GOT3 (cell line): Measurements from ENCODE around the gene ZFYVE9.
"Not testable (repeated sequence)": the region's sequence is repeated elsewhere in the genome, so short reads cannot be mapped to it uniquely, and the experiment has no call there.

Experiments
- DNase-seq: peaks from one replicate; lab custom pipeline; 2025; ENCODE audit warnings: mixed read lengths; lab: John Stamatoyannopoulos, UW

Gene ZFYVE9

DNA sequence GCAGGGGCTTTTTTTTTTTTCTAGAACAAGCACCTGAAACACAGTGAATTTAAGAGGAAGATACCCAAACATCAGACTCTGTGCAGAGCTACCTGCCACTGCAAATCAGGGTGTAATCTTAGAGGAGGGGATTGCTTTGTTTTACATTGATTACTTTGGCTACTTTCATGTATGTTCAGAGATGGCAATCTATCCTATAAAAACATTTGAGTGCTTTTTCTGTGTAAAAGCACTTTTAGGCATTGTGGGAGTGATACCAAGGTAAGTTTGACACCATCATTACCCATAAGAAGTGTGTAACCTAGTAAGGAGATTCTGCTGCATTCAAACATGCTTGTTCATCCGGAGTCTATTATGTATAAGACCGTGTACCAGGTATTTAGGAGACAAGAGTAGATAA is 50.1 kb downstream of the ZFYVE9 start:
- no peak for DNase-seq

DNA sequence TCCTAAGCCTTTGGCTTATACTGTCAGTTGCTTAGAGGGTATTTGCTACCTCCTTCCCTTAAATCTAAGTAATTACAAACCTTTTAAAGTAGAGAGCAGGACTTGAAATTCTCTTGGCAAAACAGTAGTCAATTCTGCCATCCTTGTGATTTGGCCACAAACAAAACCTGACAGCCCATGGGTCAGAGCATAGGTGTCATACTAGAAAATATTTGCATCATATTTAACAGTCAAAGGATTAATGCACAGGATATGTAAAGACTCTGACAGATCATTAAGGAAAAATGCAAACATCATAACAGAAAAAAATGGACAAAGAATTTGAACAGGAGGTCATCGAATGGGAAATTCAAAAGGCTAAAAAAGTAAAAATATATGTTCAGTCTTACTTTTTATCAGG is 50.5 kb downstream of the ZFYVE9 start:
- no peak for DNase-seq

DNA sequence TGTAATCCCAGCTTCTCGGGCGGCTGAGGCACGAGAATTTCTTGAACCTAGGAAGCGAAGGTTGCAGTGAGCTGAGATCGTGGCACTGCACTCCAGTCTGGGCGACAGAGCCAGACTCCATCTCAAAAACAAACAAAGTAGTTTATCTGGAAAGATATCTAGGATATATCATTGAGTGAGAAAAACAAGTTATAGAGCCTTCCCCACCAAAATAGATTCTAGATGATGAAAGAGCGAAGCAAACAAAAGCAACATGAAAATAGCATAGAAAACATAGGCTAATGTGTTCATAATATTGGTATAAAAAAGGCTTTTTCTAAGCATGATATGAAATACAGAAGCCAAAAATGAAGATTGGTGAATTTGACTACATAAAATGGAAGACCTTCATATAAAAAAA is 52.1 kb downstream of the ZFYVE9 start:
- no peak for DNase-seq

DNA sequence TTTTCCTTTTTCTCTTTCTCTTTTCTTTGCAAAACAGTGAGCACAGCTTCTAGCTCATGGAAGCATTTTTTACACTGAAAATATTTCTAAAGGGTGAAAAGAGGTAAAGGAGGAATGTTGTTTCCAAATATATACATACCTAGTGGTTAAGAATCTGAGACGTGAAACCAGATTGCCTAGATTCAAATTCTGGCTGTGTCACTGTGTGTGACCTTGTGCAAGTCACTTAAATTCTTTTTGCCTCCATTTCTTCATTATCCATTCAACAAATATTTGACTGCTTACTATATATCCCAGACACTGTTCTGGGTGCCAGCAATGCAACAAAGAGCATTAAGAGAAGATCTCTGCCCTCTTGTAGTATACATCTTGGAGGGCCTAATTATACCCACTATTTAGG is 53.3 kb downstream of the ZFYVE9 start:
- no peak for DNase-seq

DNA sequence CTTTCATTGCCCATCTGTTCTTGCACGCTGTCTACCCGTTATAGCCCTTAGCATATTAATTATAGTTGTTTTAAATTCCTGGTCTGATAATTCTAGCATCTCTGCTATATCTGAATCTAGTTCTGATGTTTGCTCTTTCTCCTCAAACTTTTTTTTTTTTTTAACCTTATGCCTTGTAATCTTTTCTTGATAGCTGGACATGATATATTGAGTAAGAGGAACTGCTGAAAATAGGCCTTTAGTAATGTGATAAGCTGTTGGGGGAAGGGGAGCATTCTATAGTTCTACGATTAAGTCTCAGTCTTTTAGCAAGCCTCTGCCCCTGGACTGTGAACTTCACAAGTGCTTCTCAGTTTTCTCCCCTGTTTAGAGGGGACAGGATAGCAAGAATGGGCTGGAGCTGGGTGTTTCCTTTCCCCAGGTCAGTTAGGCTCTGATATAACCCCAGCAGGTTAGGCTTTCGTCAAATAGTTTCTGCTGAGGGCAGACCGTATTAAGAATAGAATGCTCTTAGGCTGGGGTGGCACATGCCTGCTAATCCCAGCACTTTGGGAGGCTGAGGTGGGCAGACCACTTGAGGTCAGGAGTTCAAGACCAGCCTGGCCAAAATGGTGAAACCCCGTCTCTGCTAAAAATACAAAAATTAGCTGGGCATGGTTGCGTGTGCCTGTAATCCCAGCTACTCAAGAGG is 62.2 kb downstream of the ZFYVE9 start:
- DNase-seq = no peak

DNA sequence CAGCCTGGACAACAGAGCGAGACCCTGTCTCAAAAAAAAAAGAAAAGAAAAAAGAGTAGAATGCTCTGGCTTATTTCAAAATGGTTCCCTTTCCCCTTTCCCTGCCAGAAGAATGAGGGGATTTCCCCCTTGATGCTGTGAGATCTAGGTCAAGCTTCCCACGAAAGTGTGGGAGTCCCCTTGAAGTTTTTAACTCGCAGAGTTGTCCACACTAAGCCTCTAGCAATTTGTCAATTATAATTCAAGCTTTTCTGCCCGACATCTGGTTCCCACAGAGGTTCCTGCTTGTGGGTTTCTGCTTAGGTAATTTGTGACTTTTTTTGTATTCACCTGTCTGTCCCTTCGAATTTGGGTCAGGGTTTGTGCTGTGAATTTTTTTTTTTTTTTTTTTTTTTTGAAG is 62.8 kb downstream of the ZFYVE9 start:
- DNase-seq = no peak

DNA sequence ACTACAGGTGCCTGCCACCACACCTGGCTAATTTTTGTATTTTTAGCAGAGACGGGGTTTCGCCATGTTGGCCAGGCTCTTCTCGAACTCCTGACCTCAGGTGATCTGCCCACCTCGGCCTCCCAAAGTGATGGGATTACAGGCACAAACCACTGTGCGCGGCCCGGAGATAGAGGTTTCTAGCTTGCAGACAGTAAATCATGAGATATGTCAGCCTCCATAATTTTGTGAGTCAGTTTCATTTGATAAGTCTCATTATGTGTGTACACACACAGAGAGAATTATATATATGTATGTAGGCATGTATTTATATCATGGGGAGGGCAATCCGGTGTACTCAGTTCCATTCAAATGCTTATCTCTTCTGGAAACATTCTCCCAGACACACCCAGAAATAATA is 64.8 kb downstream of the ZFYVE9 start:
- DNase-seq = not testable (repeated sequence)

DNA sequence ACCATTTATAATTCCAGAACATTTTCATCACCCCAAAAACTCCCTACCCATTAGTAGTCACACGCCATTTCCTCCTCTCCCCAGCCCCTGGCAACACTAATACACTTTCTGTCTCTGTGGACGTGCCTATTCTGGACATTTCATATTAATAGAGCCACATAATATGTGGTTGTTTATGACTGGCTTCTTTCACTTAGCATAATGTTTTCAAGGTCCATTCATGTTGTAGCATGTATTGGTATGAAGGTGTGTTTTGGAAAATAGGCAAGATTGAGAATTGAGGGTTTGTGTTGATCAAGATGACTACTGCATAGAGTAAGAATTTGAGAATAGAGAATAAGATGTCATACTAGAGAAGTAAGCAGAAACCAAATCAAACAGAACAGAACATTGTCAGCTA is 67.5 kb downstream of the ZFYVE9 start:
- no peak for DNase-seq

DNA sequence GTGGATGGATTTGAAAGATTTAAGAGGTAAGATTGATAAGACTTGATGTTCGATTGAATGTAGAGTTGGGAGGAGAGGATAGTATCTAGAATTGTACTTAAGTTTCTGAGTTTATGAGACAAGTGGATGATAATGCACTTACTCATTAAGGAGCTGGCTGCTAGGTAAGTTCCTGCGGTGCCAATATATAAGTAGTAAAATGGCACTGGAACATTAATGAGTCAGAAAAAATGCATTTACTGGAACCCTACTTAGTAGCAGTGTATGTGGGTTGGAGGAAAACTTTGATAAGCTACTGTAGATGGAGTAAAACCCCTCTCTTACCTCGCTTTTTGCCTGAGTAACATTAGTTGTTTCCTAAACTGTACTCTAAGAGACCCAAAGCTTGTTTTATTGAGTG is 68.2 kb downstream of the ZFYVE9 start:
- DNase-seq = no peak

DNA sequence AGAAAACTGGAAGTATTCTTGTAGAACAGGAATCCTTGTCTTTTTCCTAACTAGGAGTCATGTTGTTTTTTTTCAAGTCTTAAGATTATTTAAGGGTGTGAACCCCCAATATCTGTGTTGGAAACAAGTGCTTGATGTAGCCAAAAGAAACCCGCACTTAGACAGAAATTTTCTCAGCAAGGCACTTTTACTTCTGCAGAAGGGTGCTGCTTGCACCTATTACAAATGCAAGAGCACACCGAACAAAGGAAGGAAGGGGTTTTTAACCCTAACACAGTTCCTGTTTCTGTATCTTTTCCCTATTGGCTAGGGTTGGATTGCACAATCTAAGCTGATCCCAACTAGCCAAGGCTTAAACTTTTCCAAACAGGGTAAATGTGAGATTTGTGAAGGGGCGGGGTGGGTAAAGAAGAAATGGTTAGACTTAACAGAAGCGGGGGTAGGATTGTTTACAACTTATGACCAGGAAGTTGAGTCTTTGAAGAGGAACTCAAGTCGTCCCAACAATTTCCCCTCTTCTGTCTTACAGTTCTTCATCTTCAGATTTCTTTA is 75.1 kb downstream of the ZFYVE9 start:
- no peak for DNase-seq

DNA sequence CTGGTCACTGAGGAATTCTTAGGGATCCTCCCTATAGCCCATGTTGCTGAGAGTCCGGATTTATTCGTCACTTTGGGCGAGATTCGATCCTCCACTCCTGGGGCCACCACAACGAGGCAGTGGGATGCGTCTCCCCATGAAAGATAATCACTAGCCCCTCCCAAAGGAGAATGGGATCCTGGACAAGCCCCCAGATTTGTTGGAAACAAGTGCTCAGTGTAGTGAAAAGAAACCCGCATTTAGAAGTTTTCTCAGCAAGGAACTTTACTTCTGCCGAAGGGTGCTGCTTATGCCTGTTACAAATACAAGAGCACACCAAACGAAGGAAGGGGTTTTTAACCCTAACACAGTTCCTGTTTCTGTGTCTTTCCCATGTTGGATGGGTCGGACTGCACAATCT is 83.3 kb downstream of the ZFYVE9 start:
- no peak for DNase-seq

DNA sequence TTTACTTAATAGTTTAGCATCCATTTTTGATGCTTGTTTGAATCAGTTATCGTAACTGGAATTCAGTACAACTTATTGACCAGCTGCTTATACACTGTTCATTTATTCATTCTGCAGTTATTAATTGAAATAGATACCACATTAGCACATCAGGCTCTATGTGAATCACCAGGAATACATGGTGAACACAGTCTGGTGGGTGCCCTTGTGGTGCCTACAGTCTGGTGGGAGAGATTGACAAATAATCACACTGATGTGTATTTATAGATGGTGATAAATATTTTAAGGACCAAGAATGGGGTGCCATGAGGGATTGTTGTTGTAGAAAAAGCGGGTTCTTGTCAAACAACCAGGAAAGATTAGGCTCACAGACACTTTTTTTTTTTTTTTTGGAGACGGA is 87.6 kb downstream of the ZFYVE9 start:
- no peak for DNase-seq

DNA sequence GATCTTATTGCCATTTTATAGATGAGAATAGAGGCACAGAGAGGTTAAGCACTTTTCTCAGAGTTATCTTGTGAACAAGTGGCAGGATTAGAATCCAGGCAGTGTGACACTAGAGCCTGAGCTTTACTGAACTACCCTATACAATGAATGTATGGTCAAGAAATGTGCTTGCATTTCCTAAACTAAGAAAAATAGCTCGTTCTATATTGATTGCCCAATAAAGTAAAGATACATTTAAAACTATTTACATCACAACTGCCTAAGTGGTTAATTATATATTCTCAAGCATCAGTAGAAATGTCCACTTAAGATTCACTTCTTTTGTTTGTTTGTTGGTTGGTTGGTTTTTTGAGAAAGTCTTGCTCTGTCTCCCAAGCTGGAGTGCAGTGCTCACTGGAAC is 91.6 kb downstream of the ZFYVE9 start:
- DNase-seq = no peak

DNA sequence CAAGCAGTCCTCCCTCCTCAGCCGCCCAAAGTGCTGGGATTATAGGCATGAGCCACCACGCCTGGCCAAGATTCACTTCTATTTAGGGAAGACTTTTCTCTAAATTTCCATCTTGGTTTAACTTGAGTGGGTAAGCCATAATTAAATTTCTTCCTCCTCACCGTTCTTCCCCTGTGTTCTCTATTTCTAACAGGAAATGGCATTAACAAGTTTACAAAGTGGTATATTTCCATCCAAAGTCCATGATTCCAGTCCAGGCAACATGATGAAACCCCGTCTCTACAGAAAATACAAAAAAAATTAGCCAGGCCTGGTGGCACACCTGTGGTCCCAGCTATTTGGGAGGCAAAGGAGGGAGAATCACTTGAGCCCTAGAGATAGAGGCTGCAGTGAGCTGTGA is 92.1 kb downstream of the ZFYVE9 start:
- DNase-seq = no peak

DNA sequence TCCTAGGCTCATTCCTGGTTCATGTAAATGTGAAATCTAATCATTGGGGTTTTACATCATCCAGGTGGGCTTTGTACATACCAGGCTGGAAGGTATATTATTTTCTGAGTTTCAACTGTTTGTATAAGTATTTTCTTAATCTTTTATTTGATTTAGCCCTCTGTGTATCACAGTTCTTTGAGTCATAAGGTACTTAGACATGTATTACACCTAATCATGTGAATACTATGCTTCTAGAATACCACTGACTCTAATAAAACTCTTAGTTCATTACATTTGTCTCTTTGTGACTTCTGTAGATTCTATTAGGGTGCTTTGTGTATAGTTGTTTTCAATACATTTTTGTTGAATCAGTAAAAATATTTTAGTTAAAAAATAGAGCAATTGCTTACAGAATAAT is 92.8 kb downstream of the ZFYVE9 start:
- DNase-seq = no peak

DNA sequence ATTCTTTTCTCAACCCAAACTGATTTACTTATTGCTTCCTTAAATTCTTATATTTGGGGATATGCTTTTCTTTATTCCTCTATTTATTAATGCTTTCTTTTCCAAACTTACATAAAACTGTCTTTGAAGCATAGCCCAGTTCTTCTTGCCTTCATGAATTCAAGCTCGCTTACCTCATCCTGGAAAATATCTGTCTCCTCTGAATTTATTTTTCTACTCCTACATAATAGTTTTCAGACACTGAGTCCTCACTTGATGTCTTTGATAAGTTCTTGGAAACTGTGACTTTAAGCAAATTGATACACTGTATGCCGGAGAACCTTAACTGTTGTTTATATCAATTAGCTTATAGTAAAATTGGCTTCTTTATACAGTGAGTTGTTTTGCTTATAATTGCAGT is 93.8 kb downstream of the ZFYVE9 start:
- DNase-seq = no peak

DNA sequence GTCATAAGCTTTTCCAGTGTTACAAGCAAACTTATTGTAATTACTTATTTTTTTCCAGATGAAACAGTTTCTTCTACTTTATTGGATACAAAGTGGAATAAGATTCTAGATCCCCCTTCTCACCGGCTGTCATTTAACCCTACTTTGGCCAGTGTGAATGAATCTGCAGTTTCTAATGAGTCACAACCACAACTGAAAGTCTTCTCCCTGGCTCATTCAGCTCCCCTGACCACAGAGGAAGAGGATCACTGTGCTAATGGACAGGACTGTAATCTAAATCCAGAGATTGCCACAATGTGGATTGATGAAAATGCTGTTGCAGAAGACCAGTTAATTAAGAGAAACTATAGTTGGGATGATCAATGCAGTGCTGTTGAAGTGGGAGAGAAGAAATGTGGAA is 95.5 kb downstream of the ZFYVE9 start:
- DNase-seq = no peak

DNA sequence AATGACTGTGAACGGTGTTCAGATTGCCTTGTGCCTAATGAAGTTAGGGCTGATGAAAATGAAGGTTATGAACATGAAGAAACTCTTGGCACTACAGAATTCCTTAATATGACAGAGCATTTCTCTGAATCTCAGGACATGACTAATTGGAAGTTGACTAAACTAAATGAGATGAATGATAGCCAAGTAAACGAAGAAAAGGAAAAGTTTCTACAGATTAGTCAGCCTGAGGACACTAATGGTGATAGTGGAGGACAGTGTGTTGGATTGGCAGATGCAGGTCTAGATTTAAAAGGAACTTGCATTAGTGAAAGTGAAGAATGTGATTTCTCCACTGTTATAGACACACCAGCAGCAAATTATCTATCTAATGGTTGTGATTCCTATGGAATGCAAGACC is 96.6 kb downstream of the ZFYVE9 start:
- DNase-seq = no peak

DNA sequence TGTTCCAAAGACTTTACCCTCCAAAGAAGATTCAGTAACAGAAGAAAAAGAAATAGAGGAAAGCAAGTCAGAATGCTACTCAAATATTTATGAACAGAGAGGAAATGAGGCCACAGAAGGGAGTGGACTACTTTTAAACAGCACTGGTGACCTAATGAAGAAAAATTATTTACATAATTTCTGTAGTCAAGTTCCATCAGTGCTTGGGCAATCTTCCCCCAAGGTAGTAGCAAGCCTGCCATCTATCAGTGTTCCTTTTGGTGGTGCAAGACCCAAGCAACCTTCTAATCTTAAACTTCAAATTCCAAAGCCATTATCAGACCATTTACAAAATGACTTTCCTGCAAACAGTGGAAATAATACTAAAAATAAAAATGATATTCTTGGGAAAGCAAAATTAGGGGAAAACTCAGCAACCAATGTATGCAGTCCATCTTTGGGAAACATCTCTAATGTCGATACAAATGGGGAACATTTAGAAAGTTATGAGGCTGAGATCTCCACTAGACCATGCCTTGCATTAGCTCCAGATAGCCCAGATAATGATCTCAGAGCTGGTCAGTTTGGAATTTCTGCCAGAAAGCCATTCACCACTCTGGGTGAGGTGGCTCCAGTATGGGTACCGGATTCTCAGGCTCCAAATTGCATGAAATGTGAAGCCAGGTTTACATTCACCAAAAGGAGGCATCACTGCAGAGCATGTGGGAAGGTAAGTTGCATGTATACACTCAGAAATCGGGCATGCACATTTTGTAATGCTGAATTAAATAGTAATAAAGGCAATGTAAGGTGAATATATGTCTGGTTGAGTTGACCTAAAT is 97.2 kb downstream of the ZFYVE9 start:
- DNase-seq = no peak

DNA sequence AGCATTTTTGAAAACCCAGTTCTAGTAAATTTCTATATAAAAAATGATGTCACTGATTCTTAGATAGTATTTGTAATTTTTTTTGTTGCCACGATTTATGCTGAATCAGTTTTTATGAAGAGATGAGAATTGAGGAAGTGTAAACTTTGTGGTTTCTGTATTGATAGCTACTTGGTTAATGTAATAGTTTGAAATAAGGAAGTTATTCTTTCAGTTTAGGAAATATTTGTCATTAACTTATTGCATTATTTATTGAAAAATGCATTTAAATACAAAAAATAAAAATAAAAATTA is 97.8 kb downstream of the ZFYVE9 start:
- DNase-seq = no peak

DNA sequence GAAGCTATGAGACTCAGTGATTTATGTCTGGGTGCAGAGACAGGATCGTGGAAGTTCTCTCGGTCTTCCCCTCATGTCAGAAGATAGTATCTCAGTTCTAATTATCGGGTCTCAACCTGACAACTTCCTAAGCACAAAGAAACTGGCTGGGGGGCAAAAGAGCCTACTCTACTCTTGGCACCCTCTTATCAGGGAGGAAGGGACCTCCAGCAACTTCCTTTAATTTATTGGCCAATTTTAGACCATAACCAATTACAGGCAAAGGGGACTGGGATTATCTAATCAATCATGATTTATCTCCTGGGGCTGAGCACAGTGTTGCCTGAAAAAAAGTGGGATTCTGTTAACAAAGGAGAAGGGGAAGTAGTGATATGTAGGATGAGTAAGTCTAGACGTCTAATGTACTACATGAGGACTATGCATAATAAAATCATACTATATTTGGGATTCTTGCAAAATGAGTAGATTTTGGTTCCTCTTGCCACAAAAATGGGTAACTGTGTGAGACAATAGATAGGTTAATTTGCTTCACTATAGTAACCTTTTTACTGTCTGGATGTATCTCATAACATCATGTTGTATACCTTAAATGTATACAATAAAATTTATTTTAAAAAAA is 98.8 kb downstream of the ZFYVE9 start:
- no peak for DNase-seq

DNA sequence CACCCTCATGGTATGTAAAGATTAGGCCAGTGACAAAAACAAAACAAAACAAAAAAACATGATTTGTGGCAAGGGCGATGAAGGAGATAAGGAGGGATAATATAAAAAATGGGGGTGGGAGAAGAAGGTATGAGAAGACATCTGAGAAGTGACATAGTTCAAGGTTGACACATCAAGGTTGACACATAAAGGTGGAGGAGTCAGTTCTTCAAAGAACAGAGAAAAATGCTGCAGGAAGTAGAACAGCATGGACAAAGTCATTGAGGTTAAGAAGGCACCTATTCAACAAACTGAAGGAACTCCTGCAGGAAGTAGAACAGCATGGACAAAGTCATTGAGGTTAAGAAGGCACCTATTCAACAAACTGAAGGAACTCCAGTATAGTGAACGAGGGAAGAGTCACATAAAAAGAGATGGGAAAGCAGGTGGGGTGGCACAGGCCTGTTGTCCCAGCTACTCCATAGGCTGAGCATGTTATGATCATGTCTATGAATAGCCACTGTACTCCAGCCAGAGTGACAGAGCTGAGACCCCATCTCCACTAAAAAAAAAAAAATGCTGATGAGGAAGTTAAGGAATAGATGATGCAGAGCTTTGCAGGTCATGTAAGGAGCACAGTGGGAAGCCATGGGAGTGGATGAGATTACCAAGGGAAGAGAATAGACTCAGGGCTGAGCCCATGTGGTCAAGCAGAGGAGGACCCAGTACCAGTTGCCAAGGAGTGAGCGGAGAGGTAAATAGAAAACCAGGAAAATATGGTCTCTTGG is 101.5 kb downstream of the ZFYVE9 start:
- DNase-seq = no peak

DNA sequence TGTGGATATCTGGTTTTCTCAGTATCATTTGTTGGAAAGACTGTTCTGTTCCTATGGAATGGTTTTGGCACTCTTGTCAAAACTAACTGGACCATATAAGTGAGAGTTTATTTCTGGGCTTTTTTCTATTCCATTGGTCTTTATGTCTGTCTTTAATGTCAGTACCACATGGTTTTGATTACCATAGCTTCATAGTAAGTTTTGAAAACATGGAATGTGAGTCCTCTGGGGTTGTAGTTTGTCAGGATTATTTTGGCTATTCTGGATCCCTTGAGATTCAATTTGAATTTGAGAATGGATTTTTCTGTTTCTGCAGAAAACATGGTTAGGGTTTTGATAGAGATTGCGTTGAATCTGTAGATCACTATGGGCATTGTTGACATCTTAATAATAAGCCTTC is 107.9 kb downstream of the ZFYVE9 start:
- no peak for DNase-seq
